Endothelial cell of umbilical vein (primary cell): ENCODE measurements around the gene ITGB2. TPM values are rescaled to one million over a fixed set of nuclear protein-coding genes. Genes with fewer than 3 reads are reported as not detected.
A peak's percentile ranks its signal among the peaks of the same experiment; 100 is the strongest.

Experiments used
- BruUV-seq: library from RNA; stranded (reverse); fragments of 400-500 nt; replicated peaks from 2 replicates; lab custom pipeline; 2021; lab: Mats Ljungman, UMichigan
- CTCF ChIA-PET: fragments of 300-600, 350-600 bp; sonication (Branson Sonifier 250); formaldehyde crosslinking; loops from one replicate; lab custom pipeline; 2021; ENCODE audit warnings: antibody characterized with exemption, inconsistent platforms; lab: Charles Lee
- POLR2A ChIA-PET: fragments of 300-600, 350-600 bp; sonication (Branson Sonifier 250); formaldehyde crosslinking; loops from one replicate; lab custom pipeline; 2021; ENCODE audit warnings: antibody characterized with exemption, inconsistent platforms; lab: Charles Lee
- DNase-seq: peaks from one replicate; pipeline ENCODE4 v3.0.0-alpha.2; 2011; ENCODE audit warnings: low read depth, low spot score
- FAIRE-seq: peaks from 2 replicates; lab custom pipeline; 2011; peaks lifted over from hg19 to GRCh38; lab: Jason Lieb, UNC
- H2AFZ ChIP-seq: 2 replicates; pipeline ENCODE4 v1.6.0; 2012; ENCODE audit warnings: low read depth, low read length, control low read depth, inconsistent platforms
- H3K27ac ChIP-seq: 2 replicates; pipeline ENCODE4 v1.5.1; 2011; ENCODE audit warnings: low read depth, mild to moderate bottlenecking, control low read depth, low read length, moderate library complexity; ENCODE audit not compliant: insufficient read depth
- H3K27me3 ChIP-seq, 2 experiments: 2 replicates each; pipeline versions ENCODE4 v1.6.0 to v1.6.1; 2011; ENCODE audit warnings: low read length in 2 of 2, mixed read lengths in 1 of 2; ENCODE audit not compliant: control insufficient read depth in 2 of 2, insufficient read depth in 2 of 2
- H3K36me3 ChIP-seq, 2 experiments: 2 replicates in 1 of 2; 3 replicates in 1 of 2; pipeline ENCODE4 v1.5.1; 2011; ENCODE audit warnings: low read length in 2 of 2, mild to moderate bottlenecking in 1 of 2, moderate library complexity in 1 of 2; ENCODE audit not compliant: control insufficient read depth in 2 of 2, insufficient read depth in 2 of 2; ENCODE audit errors: extremely low read depth in 1 of 2
- H3K4me1 ChIP-seq: 3 replicates; pipeline ENCODE4 v1.5.1; 2011; ENCODE audit warnings: mild to moderate bottlenecking, low read length; ENCODE audit not compliant: control insufficient read depth, insufficient read depth; ENCODE audit errors: extremely low read depth
- H3K4me2 ChIP-seq: 2 replicates; pipeline ENCODE4 v1.6.1; 2011; ENCODE audit warnings: low read length, control low read depth, mixed read lengths; ENCODE audit not compliant: insufficient read depth
- H3K4me3 ChIP-seq, 3 experiments: fragments of 200-600 bp in 1 of 3; sonication (generic), shearing (Covaris generic) in 1 of 3; replicated peaks in 1 of 3; 2 replicates each; pipeline ENCODE4 v1.5.1; 2011 to 2016; ENCODE audit warnings: control low read depth in 3 of 3, low read length in 3 of 3, mild to moderate bottlenecking in 2 of 3, inconsistent platforms in 1 of 3, low read depth in 1 of 3, moderate library complexity in 1 of 3; ENCODE audit not compliant: insufficient read depth in 1 of 3
- H3K79me2 ChIP-seq: 2 replicates; pipeline ENCODE4 v1.6.0; 2012; ENCODE audit warnings: low read length, inconsistent platforms; ENCODE audit not compliant: control insufficient read depth, insufficient read depth
- H3K9ac ChIP-seq: replicated peaks from 2 replicates; pipeline ENCODE3; 2011; ENCODE audit warnings: low read length, control low read depth; ENCODE audit not compliant: insufficient read depth; ENCODE audit errors: extremely low read depth
- H3K9me1 ChIP-seq: replicated peaks from 3 replicates; pipeline ENCODE4 v1.6.0; 2011; ENCODE audit warnings: mild to moderate bottlenecking, low read length; ENCODE audit not compliant: control insufficient read depth, insufficient read depth; ENCODE audit errors: extremely low read depth
- H3K9me3 ChIP-seq: replicated peaks from 2 replicates; pipeline ENCODE4 v1.5.1; 2012; ENCODE audit warnings: low read length, inconsistent platforms; ENCODE audit not compliant: control insufficient read depth, insufficient read depth
- H4K20me1 ChIP-seq: replicated peaks from 2 replicates; pipeline ENCODE3; 2011; ENCODE audit warnings: mild to moderate bottlenecking, low read length; ENCODE audit not compliant: control insufficient read depth, insufficient read depth; ENCODE audit errors: extremely low read depth
- CTCF ChIP-seq, 2 donors: IDR thresholded peaks; 1 replicate in 1 of 2; 2 replicates in 1 of 2; pipeline ENCODE4 v1.5.1; 2011; ENCODE audit warnings: low read length in 2 of 2, mild to moderate bottlenecking in 2 of 2, moderate library complexity in 2 of 2, control low read depth in 1 of 2, inconsistent platforms in 1 of 2, low read depth in 1 of 2; ENCODE audit not compliant: insufficient read depth in 1 of 2; ENCODE audit errors: extremely low read depth in 1 of 2
- EZH2 ChIP-seq: IDR thresholded peaks from 2 replicates; pipeline ENCODE4 v1.6.1; 2012; ENCODE audit warnings: borderline replicate concordance, low read depth, mild to moderate bottlenecking, moderate library complexity, low read length, inconsistent platforms; ENCODE audit not compliant: severe bottlenecking
- FOS ChIP-seq: IDR thresholded peaks from 2 replicates; pipeline ENCODE4 v1.6.1; 2011; ENCODE audit warnings: mild to moderate bottlenecking, low read length, moderate library complexity, borderline replicate concordance; ENCODE audit not compliant: insufficient read depth
- GATA2 ChIP-seq: IDR thresholded peaks from 2 replicates; pipeline ENCODE4 v1.7.0; 2011; ENCODE audit warnings: low read depth, mild to moderate bottlenecking, moderate library complexity, mixed read lengths, low read length; ENCODE audit not compliant: insufficient read length, insufficient read depth
- JUN ChIP-seq: IDR thresholded peaks from 2 replicates; pipeline ENCODE4 v1.6.1; 2011; ENCODE audit warnings: borderline replicate concordance, low read depth; ENCODE audit not compliant: insufficient read length, insufficient read depth
- MYC ChIP-seq: IDR thresholded peaks from one replicate; pipeline ENCODE4 v1.6.1; 2011; ENCODE audit warnings: mild to moderate bottlenecking, low read depth, low read length
- POLR2A ChIP-seq: IDR thresholded peaks from 2 replicates; pipeline ENCODE4 v1.6.1; 2012; ENCODE audit warnings: low read depth, mild to moderate bottlenecking, control low read depth, low read length
- POLR2AphosphoS5 ChIP-seq: IDR thresholded peaks from 2 replicates; pipeline ENCODE4 v1.6.1; 2012; ENCODE audit warnings: low read depth, mild to moderate bottlenecking, control low read depth, low read length, moderate library complexity; ENCODE audit not compliant: insufficient read depth
- dilution Hi-C: fragments of 300-500 bp; cut with MboI; formaldehyde crosslinking; loops from one replicate; pipeline ENCODE4 v1.15.0; 2019; ENCODE audit warnings: low sequenced_read_pairs; ENCODE audit not compliant: extremely low pct_ligation_motif_present
- intact Hi-C: fragments of 100-400 bp; cut with micrococcal nuclease; formaldehyde crosslinking; loops from one replicate; pipeline ENCODE4 v1.10.0; 2022
- polyA plus RNA-seq, 4 experiments: library from polyadenylated mRNA; depleted of rRNA in 3 of 4; stranded (reverse) in 3 of 4; unstranded in 1 of 4; fragments of >200 nt; gene quantifications; 2 replicates each; pipeline versions ENCODE4 v1.2.1 to v1.2.3, GENCODE V29; 2011 to 2012; ENCODE audit warnings: missing spikeins in 1 of 4
- total RNA-seq: library from RNA; stranded (reverse); gene quantifications from 2 replicates; pipeline ENCODE4 v1.2.3, GENCODE V29; 2021
- TF ChIP-seq, protein P1 (sequence below): IDR thresholded peaks from 2 replicates; pipeline ENCODE4 v1.6.1; 2011; ENCODE audit not compliant: insufficient read depth, insufficient read length

Gene ITGB2
- total and polyA plus RNA-seq, 2 donors (not counting 3 experiments of a cell fraction or from before 2014, with no cell fraction given) = 0.39 to 0.91 TPM

DNA sequence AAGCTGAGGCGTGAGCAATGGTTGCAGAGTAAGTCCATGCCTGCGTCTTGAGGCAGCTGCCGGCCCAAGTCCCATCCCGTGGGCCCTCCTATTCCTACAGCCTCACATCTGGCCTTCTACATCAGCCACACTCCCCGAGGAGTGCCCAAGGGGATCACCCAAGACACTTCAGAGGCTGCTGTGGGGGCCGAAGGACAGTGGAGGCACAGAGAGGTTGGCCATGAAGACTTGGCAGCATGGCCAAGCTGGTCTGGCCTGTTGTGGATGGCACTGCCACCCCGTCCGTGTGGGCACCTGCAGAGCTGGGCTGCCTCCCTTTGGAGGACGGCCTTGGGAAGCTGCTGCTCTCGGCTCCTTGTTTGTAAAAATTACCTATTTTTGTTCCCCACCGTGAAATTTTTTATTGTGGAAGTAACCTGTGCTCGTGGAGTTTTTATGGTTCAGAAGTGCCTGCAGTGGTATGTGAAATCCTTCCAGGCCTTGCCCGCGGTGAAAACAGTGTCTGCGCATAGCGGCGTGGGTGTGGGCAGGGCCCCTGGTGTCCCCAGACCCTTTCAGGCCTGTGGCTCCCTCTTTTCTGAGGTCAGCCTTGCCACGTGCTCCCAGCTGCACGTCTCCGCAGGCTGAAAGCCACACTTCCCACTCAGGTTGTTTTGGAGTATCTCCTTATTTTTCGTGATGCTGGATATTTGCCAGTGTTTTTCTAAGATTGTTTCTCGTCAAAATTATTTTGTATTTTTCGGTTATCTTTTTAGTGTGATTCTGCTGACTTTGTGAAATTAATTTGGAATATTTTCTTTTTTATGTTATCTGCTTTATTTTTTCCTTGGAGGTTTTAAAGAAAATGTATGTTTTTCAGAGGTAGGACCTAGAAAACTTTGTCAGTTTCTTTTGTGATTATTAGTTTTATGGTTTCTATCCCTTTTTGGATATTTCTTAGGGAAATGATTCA, 39.7 kb upstream of the ITGB2 start:
- no TSS peak for BruUV-seq
- Histone ChIP-seq H3K36me3 (peaks cover 5 to 10% of the 10 kb centered on the region in 2 experiments), H3K27ac (peak overlapping the region; percentile 25), H3K4me1 (peaks cover 42% of the 10 kb centered on the region), H2AFZ (no peak overlapping the region), H3K27me3 (no peaks in the 10 kb centered on the region), H3K9me3 (no peaks in the 10 kb centered on the region), H3K9me1 (no peaks in the 10 kb centered on the region), H3K4me3 (no peak overlapping the region), H3K9ac (no peak overlapping the region), H3K79me2 (peaks cover 27% of the 10 kb centered on the region), H4K20me1 (no peaks in the 10 kb centered on the region), H3K4me2 (no peak overlapping the region)
- CTCF ChIA-PET = interaction anchor here (0.9 to 6.5 kb wide), 4 partner anchors 11 to 177 kb away, joined by 3 to 52 read pairs (median 36); no protein-coding TSS in a partner anchor
- dilution Hi-C loops = no loop called here
- POLR2A ChIA-PET = no interaction called here
- no peak for TF ChIP-seq EZH2
- TF ChIP-seq CTCF (IDR thresholded peaks at IDR 0.05; ENCODE audit: extremely low read depth in 1 of 2, insufficient read depth in 1 of 2, low read depth in 1 of 2, low read length in 2 of 2) = no peak
- TF ChIP-seq POLR2A = no peak
- no peak for TF ChIP-seq POLR2AphosphoS5
- no peak for TF ChIP-seq GATA2
- TF ChIP-seq JUN = no peak
- no peak for TF ChIP-seq FOS
- no peak for TF ChIP-seq MYC
- TF ChIP-seq, protein P1, sequence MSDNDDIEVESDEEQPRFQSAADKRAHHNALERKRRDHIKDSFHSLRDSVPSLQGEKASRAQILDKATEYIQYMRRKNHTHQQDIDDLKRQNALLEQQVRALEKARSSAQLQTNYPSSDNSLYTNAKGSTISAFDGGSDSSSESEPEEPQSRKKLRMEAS = no peak
- DNase-seq (no peak), FAIRE-seq (no peak)
- intact Hi-C loops = no loop called here
